ENCODE measurements around the gene PADI4. TPM values are rescaled to one million over a fixed set of nuclear protein-coding genes. Genes with fewer than 3 reads are reported as not detected.
A peak's percentile ranks its signal among the peaks of the same experiment; 100 is the strongest.

The PADI4 gene
- total RNA-seq (10 to 100 TPM in 1 of 2 donors, under 1 TPM in 1; 0.11 to 11.2 TPM), polyA plus RNA-seq (ENCODE audit: insufficient read length in 2 of 2) (under 1 TPM in 1 of 2 donors, not detected in 1; 0.89 TPM)
- long read RNA-seq, donor 1, result 0 reads
- long read RNA-seq, donor 2, result 0 reads
- long read RNA-seq, donor 3, result 0 reads
- long read RNA-seq, donor 4, result 0 reads

- Histone ChIP-seq H3K36me3 (ENCODE audit: control insufficient read depth, insufficient read depth, low read length) (no peaks in the 10 kb centered on the region), H3K4me3 (ENCODE audit: low read depth, low read length) (no peak within 1 kb of the TSS), H3K27me3 (ENCODE audit: control insufficient read depth, insufficient read depth, low read length) (no peaks in the 10 kb centered on the region), H3K4me1 (ENCODE audit: control insufficient read depth, insufficient read depth, low read length) (peaks cover 9% of the 10 kb centered on the region), H3K9me3 (ENCODE audit: control insufficient read depth, insufficient read depth, low read length) (no peaks in the 10 kb centered on the region), H3K27ac (ENCODE audit: low read depth, low read length) (no peak within 1 kb of the TSS)
- no peak for DNase-seq (ENCODE audit: low read depth in 4 of 6, low spot score in 6 of 6)
- WGBS (ENCODE audit: insufficient coverage), result 71% methylated on average over 8 of the region's 8 CpGs
These were observed at the start of gene PADI4 for GRCh38 chr1:17307946-17308345. Gene PADI4, plus strand, starts transcription at chr1:17308197. Its CDS starts 26 bp downstream, at chr1:17308223.

- H3K27me3 ChIP-seq (ENCODE audit: control insufficient read depth, insufficient read depth, low read length), result no peaks in the 10 kb centered on the region
- no peaks in the 10 kb centered on the region for H3K36me3 ChIP-seq (ENCODE audit: control insufficient read depth, insufficient read depth, low read length)
- H3K27ac ChIP-seq (ENCODE audit: low read depth, low read length), result no peak overlapping the region
- WGBS (ENCODE audit: insufficient coverage), result 67% methylated on average over 4 of the region's 6 CpGs
- peaks cover 2% of the 10 kb centered on the region for H3K9me3 ChIP-seq (ENCODE audit: control insufficient read depth, insufficient read depth, low read length)
- no peaks in the 10 kb centered on the region for H3K4me1 ChIP-seq (ENCODE audit: control insufficient read depth, insufficient read depth, low read length)
- DNase-seq (ENCODE audit: low read depth in 4 of 6, low spot score in 6 of 6), result no peak
- no peak overlapping the region for H3K4me3 ChIP-seq (ENCODE audit: low read depth, low read length)
These were observed 49.3 kb upstream of the PADI4 start for GRCh38 chr1:17258758-17259130.

- H3K4me1 ChIP-seq (ENCODE audit: control insufficient read depth, insufficient read depth, low read length), result no peaks in the 10 kb centered on the region
- 86% methylated on average over 16 of the region's 24 CpGs for WGBS (ENCODE audit: insufficient coverage)
These were observed 48.6 kb upstream of the PADI4 start for GRCh38 chr1:17259233-17259873.

GRCh38 chr1:17260264-17260663 is 47.7 kb upstream of the PADI4 start:
- peaks cover 2% of the 10 kb centered on the region for H3K9me3 ChIP-seq (ENCODE audit: control insufficient read depth, insufficient read depth, low read length)
- DNase-seq (ENCODE audit: low read depth in 4 of 6, low spot score in 6 of 6), result no peak
- H3K27me3 ChIP-seq (ENCODE audit: control insufficient read depth, insufficient read depth, low read length), result no peaks in the 10 kb centered on the region
- no peak overlapping the region for H3K27ac ChIP-seq (ENCODE audit: low read depth, low read length)
- 84% methylated on average over 6 of the region's 7 CpGs for WGBS (ENCODE audit: insufficient coverage)
- H3K36me3 ChIP-seq (ENCODE audit: control insufficient read depth, insufficient read depth, low read length), result no peaks in the 10 kb centered on the region
- H3K4me1 ChIP-seq (ENCODE audit: control insufficient read depth, insufficient read depth, low read length), result no peaks in the 10 kb centered on the region
- no peak overlapping the region for H3K4me3 ChIP-seq (ENCODE audit: low read depth, low read length)

More at GRCh38 chr1:17259233-17259873, 48.6 kb upstream of the PADI4 start:
- H3K27me3 ChIP-seq (ENCODE audit: control insufficient read depth, insufficient read depth, low read length), result no peaks in the 10 kb centered on the region
- no peak overlapping the region for H3K4me3 ChIP-seq (ENCODE audit: low read depth, low read length)
- no peak for DNase-seq (ENCODE audit: low read depth in 4 of 6, low spot score in 6 of 6)
- no peak overlapping the region for H3K27ac ChIP-seq (ENCODE audit: low read depth, low read length)
- peaks cover 2% of the 10 kb centered on the region for H3K9me3 ChIP-seq (ENCODE audit: control insufficient read depth, insufficient read depth, low read length)
- no peaks in the 10 kb centered on the region for H3K36me3 ChIP-seq (ENCODE audit: control insufficient read depth, insufficient read depth, low read length)

GRCh38 chr1:17260738-17261137 is 47.3 kb upstream of the PADI4 start:
- WGBS (ENCODE audit: insufficient coverage), result 88% methylated on average over 2 of the region's 5 CpGs
- H3K4me1 ChIP-seq (ENCODE audit: control insufficient read depth, insufficient read depth, low read length), result no peaks in the 10 kb centered on the region
- no peaks in the 10 kb centered on the region for H3K36me3 ChIP-seq (ENCODE audit: control insufficient read depth, insufficient read depth, low read length)
- no peak for DNase-seq (ENCODE audit: low read depth in 4 of 6, low spot score in 6 of 6)
- H3K27ac ChIP-seq (ENCODE audit: low read depth, low read length), result no peak overlapping the region
- H3K9me3 ChIP-seq (ENCODE audit: control insufficient read depth, insufficient read depth, low read length), result peaks cover 2% of the 10 kb centered on the region
- no peaks in the 10 kb centered on the region for H3K27me3 ChIP-seq (ENCODE audit: control insufficient read depth, insufficient read depth, low read length)
- no peak overlapping the region for H3K4me3 ChIP-seq (ENCODE audit: low read depth, low read length)

- no peak overlapping the region for H3K4me3 ChIP-seq (ENCODE audit: low read depth, low read length)
- no peaks in the 10 kb centered on the region for H3K27me3 ChIP-seq (ENCODE audit: control insufficient read depth, insufficient read depth, low read length)
- DNase-seq (ENCODE audit: low read depth in 4 of 6, low spot score in 6 of 6), result peak in 1 of 6 donors; percentile 74
- H3K27ac ChIP-seq (ENCODE audit: low read depth, low read length), result no peak overlapping the region
- no peaks in the 10 kb centered on the region for H3K36me3 ChIP-seq (ENCODE audit: control insufficient read depth, insufficient read depth, low read length)
- no peaks in the 10 kb centered on the region for H3K4me1 ChIP-seq (ENCODE audit: control insufficient read depth, insufficient read depth, low read length)
- H3K9me3 ChIP-seq (ENCODE audit: control insufficient read depth, insufficient read depth, low read length), result peaks cover 2% of the 10 kb centered on the region
These were observed 44.1 kb upstream of the PADI4 start for GRCh38 chr1:17263936-17264335.

- Histone ChIP-seq H3K27me3 (ENCODE audit: control insufficient read depth, insufficient read depth, low read length) (no peaks in the 10 kb centered on the region), H3K4me1 (ENCODE audit: control insufficient read depth, insufficient read depth, low read length) (no peaks in the 10 kb centered on the region), H3K9me3 (ENCODE audit: control insufficient read depth, insufficient read depth, low read length) (peaks cover 2% of the 10 kb centered on the region), H3K36me3 (ENCODE audit: control insufficient read depth, insufficient read depth, low read length) (no peaks in the 10 kb centered on the region), H3K27ac (ENCODE audit: low read depth, low read length) (no peak overlapping the region), H3K4me3 (ENCODE audit: low read depth, low read length) (no peak overlapping the region)
- 100% methylated on average over 3 of the region's 5 CpGs for WGBS (ENCODE audit: insufficient coverage)
- no peak for DNase-seq (ENCODE audit: low read depth in 4 of 6, low spot score in 6 of 6)
These were observed 43.5 kb upstream of the PADI4 start for GRCh38 chr1:17264470-17264869.

- Histone ChIP-seq H3K36me3 (ENCODE audit: control insufficient read depth, insufficient read depth, low read length) (no peaks in the 10 kb centered on the region), H3K9me3 (ENCODE audit: control insufficient read depth, insufficient read depth, low read length) (peaks cover 2% of the 10 kb centered on the region), H3K27ac (ENCODE audit: low read depth, low read length) (no peak overlapping the region), H3K4me1 (ENCODE audit: control insufficient read depth, insufficient read depth, low read length) (no peaks in the 10 kb centered on the region), H3K27me3 (ENCODE audit: control insufficient read depth, insufficient read depth, low read length) (no peaks in the 10 kb centered on the region), H3K4me3 (ENCODE audit: low read depth, low read length) (no peak overlapping the region)
- 89% methylated on average over 2 of the region's 2 CpGs for WGBS (ENCODE audit: insufficient coverage)
- DNase-seq (ENCODE audit: low read depth in 4 of 6, low spot score in 6 of 6), result no peak
These were observed 42.8 kb upstream of the PADI4 start for GRCh38 chr1:17265162-17265561.

- Histone ChIP-seq H3K27me3 (ENCODE audit: control insufficient read depth, insufficient read depth, low read length) (no peaks in the 10 kb centered on the region), H3K27ac (ENCODE audit: low read depth, low read length) (no peak overlapping the region), H3K4me3 (ENCODE audit: low read depth, low read length) (no peak overlapping the region), H3K4me1 (ENCODE audit: control insufficient read depth, insufficient read depth, low read length) (no peaks in the 10 kb centered on the region), H3K9me3 (ENCODE audit: control insufficient read depth, insufficient read depth, low read length) (peaks cover 2% of the 10 kb centered on the region), H3K36me3 (ENCODE audit: control insufficient read depth, insufficient read depth, low read length) (no peaks in the 10 kb centered on the region)
- DNase-seq (ENCODE audit: low read depth in 4 of 6, low spot score in 6 of 6), result no peak
- 92% methylated on average over 3 of the region's 4 CpGs for WGBS (ENCODE audit: insufficient coverage)
These were observed 42.0 kb upstream of the PADI4 start for GRCh38 chr1:17265950-17266349.

Data from spinal cord (tissue), 10 donors.